GM18508 (cell line): ENCODE data around the gene CDCA7L.

Experiments
- ATAC-seq: cut with Tn5 transposase; IDR thresholded peaks from one replicate; pipeline ENCODE4 v1.9.1; 2021; ENCODE audit warnings: moderate number of reproducible peaks; ENCODE audit not compliant: insufficient read depth, unreplicated experiment

Gene CDCA7L, protein sequence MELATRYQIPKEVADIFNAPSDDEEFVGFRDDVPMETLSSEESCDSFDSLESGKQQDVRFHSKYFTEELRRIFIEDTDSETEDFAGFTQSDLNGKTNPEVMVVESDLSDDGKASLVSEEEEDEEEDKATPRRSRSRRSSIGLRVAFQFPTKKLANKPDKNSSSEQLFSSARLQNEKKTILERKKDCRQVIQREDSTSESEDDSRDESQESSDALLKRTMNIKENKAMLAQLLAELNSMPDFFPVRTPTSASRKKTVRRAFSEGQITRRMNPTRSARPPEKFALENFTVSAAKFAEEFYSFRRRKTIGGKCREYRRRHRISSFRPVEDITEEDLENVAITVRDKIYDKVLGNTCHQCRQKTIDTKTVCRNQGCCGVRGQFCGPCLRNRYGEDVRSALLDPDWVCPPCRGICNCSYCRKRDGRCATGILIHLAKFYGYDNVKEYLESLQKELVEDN

GRCh38 chr7:21945454-21946221, at the start of gene CDCA7L:
Gene CDCA7L (minus strand): TSS chr7:21945899. CDS start chr7:21945804, 95 bp downstream.
- peak; percentile 63 for ATAC-seq

GRCh38 chr7:21986096-21986495, 40.4 kb upstream of the CDCA7L start:
- ATAC-seq, result no peak

DNA sequence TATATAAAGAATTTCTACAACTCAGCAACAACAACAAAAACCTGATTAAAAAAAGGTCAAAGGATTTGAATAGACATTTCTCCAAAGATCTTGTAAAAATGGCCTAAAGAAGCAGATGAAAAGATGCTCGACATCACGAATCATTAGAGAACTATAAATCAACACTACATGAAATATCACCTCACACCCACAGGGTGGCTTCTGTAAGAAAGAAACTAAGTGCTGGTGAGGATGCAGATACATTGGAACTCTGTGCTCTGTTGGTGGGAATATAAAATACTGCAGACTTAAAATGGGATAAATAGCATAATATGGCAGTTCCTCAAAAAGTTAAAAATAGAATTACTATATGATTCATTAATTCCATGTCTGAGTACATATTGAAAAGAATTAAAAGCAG, 38.3 kb upstream of the CDCA7L start:
- ATAC-seq, result no peak

DNA sequence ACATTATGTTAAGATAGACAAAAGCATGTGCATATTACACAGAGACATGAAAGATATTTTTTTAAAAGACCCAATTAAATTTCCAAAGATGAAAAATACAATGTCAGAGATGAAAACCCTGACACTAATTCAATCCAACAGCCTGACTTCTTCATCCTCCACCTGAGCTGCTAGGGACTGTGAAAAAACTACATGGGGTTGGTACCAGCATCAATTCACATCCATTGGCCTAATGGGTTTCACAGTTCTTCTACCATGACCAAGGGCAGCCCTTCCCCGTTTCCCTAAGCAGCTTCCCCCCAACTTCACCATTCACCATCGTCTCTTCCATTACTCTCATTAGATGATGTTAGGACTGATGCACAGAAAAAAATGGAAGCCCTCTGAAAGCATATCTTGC, 37.4 kb upstream of the CDCA7L start:
- ATAC-seq, result no peak

- no peak for ATAC-seq
Measured at GRCh38 chr7:21981524-21981923, 35.8 kb upstream of the CDCA7L start.

DNA sequence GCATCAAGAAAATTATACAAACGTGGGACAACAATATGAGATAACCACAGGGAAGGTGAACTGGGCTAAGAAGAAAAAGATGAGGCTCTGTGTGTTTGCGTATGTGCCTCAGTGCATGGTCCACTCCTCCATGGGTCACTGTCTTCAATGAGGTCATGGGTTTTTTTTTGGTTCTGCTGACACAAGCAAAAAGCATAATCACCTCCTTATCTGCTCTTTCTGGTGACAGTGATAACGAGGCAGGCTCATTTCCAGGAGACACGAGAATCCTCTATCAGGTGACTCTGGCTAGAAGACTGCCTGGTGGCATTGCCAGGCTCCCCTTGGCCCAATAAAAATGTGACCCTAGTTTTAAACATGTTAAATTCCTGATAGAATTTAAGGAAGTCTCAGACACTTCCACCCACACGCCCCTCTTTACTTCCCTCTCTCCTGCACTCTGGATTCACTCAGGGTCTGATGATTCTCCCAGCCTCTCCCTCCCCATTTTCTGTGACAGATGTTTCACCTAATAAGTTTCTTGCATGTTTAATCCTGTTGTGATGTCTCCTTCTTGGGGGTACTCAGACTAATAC, 35.3 kb upstream of the CDCA7L start:
- ATAC-seq, result no peak

DNA sequence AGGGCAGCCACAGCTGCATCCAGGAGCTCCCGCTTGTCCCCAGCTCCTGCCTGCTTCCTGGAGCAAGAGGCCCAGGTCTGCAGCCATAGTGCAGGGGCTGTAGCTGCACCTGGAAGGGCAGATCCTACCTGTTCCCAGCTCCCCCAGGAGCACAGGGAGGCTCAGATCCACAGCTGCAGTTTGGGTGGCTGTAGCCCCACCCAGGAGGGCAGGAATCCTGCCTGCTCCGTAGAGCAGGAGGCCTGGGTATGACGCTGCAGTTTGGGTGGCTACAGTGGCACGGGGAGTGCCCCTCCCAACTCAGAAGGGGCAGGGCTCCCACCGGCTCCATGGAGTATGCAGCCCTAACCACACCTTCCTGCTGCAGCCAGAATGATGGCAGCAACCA, 26.7 kb upstream of the CDCA7L start:
- ATAC-seq, result no peak

DNA sequence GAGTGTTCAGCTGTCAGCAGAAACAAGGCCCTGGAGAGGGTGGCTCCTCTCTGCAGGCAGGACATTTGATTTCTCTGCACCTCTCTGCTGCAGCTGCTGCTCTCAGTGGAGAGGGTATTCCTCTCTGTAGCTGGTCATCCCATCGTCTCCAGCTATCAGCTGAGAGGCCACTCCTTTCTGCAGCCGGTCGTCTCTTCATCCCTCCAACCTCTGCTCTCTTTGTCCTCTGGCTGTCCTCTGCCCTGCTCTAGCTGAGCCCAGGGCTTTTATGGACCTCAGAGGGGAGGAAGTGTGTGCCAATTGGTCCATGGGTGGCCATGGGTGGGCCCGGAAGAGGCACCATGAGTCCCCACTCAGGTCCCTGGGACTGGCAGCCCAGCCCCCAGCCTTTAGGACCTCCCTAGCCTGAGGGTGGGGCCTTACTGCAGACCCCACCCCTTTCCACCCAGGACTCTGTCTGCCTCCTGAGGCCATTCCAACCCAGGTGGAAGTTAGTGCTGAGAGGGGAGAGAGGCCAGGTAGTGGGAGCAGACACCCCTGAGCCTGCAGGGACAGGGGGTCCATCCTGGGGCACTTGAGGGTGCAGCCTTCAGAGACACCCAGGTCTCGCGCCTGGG, 26.2 kb upstream of the CDCA7L start:
- ATAC-seq, result no peak

GRCh38 chr7:21969822-21970221, 24.1 kb upstream of the CDCA7L start:
- no peak for ATAC-seq

DNA sequence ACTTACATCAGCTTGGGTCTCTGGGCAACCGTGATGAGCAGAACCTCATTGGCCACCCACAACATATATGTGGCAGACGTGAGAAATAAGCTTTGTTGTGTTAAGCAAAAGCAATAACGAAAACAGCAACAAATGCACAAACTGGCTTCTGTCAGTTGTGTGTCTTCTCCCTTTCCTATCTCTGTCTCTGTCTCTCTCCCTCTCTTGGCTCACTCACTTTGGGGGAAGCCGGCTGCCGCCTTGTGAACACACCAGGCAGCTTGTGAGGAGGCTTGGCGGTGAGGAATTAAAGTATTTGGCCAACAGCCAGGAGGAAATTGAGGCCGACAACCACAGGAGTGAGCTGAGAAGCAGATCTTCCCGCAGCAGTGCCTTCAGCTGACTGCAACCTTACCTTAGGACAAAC, 21.9 kb upstream of the CDCA7L start:
- ATAC-seq, result no peak

GRCh38 chr7:21966271-21966670, 20.6 kb upstream of the CDCA7L start:
- peak; percentile 64 for ATAC-seq

DNA sequence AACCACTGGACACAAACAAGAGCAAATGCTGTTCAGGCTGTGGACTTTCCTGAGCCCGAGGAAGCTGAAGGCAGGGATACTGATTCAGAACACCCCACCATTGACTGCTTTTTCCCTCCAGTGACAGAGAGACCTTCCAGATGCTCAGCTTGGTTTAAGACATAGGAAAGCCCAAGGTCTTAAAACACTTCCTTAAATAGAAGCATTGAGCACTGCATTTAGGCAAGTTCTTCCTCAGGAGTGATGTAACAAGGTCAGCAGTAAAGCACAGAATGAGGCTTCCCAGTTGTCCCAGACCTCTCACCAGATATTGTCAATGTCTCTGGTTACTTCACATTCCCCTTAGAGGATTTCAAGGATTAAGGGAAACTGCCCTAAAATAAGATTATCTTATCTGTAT, 19.6 kb upstream of the CDCA7L start:
- ATAC-seq, result no peak

DNA sequence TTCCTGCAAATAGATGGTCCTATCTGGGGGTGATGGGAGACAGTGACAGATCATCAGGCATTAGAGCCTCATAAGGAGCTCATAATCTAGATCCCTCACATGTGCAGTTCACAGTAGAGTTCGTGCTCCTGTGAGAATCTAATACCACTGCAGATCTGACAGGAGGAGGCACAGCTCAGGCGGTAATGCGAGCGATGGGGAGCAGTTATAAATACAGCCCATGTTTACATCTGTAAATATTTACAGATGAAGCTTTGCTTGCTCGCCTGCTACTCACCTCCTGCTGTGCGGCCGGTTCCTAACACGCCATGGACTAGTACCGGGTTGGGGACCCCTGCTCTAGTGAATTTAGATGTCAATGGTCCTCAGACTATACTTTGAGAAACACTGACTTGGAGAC, 17.0 kb upstream of the CDCA7L start:
- no peak for ATAC-seq

DNA sequence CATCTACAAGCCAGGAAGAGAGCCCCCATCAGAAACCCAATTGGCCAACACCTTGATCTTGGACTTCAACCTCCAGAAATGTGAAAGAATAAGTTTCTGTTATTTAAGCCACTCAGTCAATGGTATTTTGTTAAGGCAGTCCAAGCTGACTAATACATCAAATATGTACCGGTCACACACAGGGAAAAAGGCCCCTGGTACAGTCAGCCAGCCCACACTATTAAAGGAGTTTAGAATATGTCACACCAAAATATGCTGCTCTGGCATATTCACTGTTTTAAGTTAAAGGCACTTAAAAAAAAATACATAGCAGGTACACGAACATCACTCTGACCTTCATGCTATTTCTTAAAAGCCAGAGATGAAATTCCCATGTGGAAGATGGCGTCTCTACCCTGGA, 15.2 kb upstream of the CDCA7L start:
- no peak for ATAC-seq

GRCh38 chr7:21959387-21959776, 13.7 kb upstream of the CDCA7L start:
- ATAC-seq, result no peak

DNA sequence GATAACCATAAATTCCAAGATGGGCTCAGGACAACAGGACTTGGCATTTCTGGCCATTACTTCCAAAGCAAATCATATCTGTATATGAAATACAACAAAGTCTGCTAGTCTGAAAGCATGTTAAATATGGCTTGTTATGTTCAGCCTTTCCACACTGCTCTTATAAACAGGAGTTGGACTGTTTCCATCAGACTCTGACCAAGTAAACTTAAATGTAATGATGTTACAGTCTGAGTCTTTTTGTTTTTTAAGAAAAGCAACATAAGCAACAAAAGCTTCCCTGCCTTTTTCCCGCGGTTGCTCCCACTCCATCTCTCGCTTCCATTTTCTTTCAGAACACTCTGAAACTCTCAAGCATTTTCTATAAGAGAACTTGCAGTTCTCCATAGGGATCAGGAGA, 8.1 kb upstream of the CDCA7L start:
- ATAC-seq, result no peak

DNA sequence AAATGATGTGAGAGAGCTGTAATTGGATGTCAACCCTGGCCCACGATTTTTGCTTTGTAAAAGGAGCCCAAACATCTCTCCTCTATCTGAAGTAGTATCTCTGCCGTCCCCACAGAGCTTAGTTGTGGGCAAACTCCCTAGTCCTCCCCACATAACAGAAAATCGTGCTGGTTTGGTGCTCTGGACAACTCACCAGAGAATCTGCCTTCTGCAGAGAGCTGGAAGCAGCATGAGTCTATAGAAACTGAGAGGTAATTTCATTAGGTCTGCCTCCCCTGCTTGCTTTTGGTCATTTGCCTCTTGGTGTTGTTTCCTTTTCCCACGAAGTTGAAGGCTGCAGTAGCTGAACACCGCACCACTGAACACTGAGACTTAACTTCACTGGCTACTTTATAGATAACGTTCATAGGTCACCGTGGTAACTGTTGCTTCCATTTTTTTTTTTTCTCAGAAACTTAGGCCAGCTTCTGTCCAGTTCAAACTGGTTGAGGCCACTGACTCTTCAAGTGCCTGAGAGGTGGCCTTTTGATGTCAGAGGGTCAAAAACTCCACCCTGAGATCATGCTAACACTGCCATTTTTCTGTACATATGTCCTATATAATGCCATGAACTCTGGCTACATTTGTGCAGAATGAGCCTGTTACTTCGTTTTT, 3.3 kb upstream of the CDCA7L start:
- no peak for ATAC-seq

DNA sequence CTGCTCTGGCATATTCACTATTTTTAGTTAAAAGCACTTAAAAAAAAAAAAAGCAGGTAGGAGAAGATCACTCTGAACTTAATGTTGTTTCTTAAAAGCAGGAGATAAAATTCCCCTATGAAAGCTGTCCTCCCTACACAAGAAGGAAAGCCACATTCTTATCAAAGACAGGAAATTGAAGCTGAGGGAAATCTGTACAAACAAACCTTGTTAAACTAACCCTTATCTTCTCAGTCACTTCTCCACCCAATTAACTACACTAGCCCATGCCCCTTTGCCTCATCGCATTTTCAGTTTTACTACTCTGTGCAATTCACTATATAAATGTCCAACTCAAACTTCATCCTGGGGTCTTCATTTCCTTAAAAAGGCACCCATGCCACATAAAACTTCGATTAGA, 2.7 kb upstream of the CDCA7L start:
- ATAC-seq, result no peak

- ATAC-seq, result no peak
Measured at GRCh38 chr7:21947946-21948345, 2.2 kb upstream of the CDCA7L start.

DNA sequence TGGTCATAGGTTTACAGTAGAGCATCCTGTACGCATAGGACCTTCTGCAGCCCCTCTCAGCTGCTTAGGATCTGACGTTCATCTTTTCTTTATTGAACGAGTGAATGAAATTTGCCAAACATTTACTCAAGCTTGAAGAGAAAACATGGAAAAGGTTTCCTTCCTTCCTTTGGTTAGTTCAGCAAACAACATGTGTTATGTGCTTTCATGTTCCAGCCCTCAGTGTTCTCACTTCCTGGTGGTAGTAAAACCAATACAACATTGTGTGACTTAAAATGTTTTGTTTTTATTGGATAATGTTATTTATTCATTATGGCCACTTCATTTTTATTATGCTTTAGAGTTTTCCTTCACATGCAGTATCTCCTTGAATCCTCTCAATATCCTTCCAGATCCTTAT, 1.4 kb upstream of the CDCA7L start:
- ATAC-seq, result no peak
